Type B pancreatic cell (in vitro differentiated cells): ENCODE results near the gene PRM2. TPM values are rescaled to one million over a fixed set of nuclear protein-coding genes. Genes with fewer than 3 reads are reported as not detected.

Experiments
- DNase-seq: peaks from one replicate; pipeline ENCODE4 v3.0.0; 2021; ENCODE audit warnings: mixed read lengths; ENCODE audit not compliant: unreplicated experiment; ENCODE audit errors: extremely low spot score
- H3K27ac Mint-ChIP-seq: 2 replicates; pipeline ENCODE4 v1.8.0; 2021; ENCODE audit warnings: mild to moderate bottlenecking, mixed read lengths
- H3K27me3 Mint-ChIP-seq: 2 replicates; pipeline ENCODE4 v1.8.0; 2021; ENCODE audit warnings: mixed read lengths
- H3K36me3 Mint-ChIP-seq: 2 replicates; pipeline ENCODE4 v1.8.0; 2021; ENCODE audit warnings: mixed read lengths
- H3K4me1 Mint-ChIP-seq: one replicate; pipeline ENCODE4 v1.8.0; 2021; ENCODE audit warnings: mixed read lengths; ENCODE audit not compliant: unreplicated experiment
- H3K4me3 Mint-ChIP-seq: 2 replicates; pipeline ENCODE4 v1.8.0; 2021; ENCODE audit warnings: mild to moderate bottlenecking, mixed read lengths
- H3K9me3 Mint-ChIP-seq: 2 replicates; pipeline ENCODE4 v1.8.0; 2021; ENCODE audit warnings: mixed read lengths
- CTCF ChIP-seq: fragments of 200-600 bp; sonication (generic); conservative IDR thresholded peaks from 2 replicates; pipeline ENCODE4 v1.5.0; 2021; ENCODE audit warnings: antibody characterized with exemption, mild to moderate bottlenecking
- total RNA-seq: library from RNA; stranded (reverse); gene quantifications from 2 replicates; pipeline ENCODE4 v1.2.1, GENCODE V29; 2021; ENCODE audit warnings: low replicate concordance

The PRM2 gene
- total RNA-seq, 1 donor from 2014 or later: not detected

GRCh38 chr16:11232852-11233726 lies 43.2 kb downstream of the PRM2 start:
- Mint-ChIP-seq H3K27ac (no peak overlapping the region), H3K4me3 (no peak overlapping the region), H3K27me3 (no peaks in the 10 kb centered on the region), H3K9me3 (no peaks in the 10 kb centered on the region), H3K36me3 (no peaks in the 10 kb centered on the region), H3K4me1 (no peaks in the 10 kb centered on the region)
- no peak for TF ChIP-seq CTCF
- no peak for DNase-seq

- H3K27me3 Mint-ChIP-seq: no peaks in the 10 kb centered on the region
Measured at GRCh38 chr16:11232302-11232851, 43.9 kb downstream of the PRM2 start.

GRCh38 chr16:11231367-11231970 lies 44.8 kb downstream of the PRM2 start:
- Mint-ChIP-seq H3K9me3 (no peaks in the 10 kb centered on the region), H3K27me3 (no peaks in the 10 kb centered on the region), H3K4me1 (no peaks in the 10 kb centered on the region), H3K36me3 (no peaks in the 10 kb centered on the region), H3K4me3 (no peak overlapping the region), H3K27ac (no peak overlapping the region)
- no peak for TF ChIP-seq CTCF
- DNase-seq: no peak

More at GRCh38 chr16:11232302-11232851, 43.9 kb downstream of the PRM2 start:
- TF ChIP-seq CTCF: no peak
- H3K36me3 Mint-ChIP-seq: no peaks in the 10 kb centered on the region
- no peak overlapping the region for H3K4me3 Mint-ChIP-seq
- no peaks in the 10 kb centered on the region for H3K9me3 Mint-ChIP-seq
- no peaks in the 10 kb centered on the region for H3K4me1 Mint-ChIP-seq
- no peak for DNase-seq
- H3K27ac Mint-ChIP-seq: no peak overlapping the region

GRCh38 chr16:11229906-11230305 lies 46.4 kb downstream of the PRM2 start:
- Mint-ChIP-seq H3K4me1 (no peaks in the 10 kb centered on the region), H3K27ac (no peak overlapping the region), H3K36me3 (no peaks in the 10 kb centered on the region), H3K9me3 (no peaks in the 10 kb centered on the region), H3K4me3 (no peak overlapping the region), H3K27me3 (no peaks in the 10 kb centered on the region)
- DNase-seq: no peak
- no peak for TF ChIP-seq CTCF

- Mint-ChIP-seq H3K27me3 (no peaks in the 10 kb centered on the region), H3K9me3 (no peaks in the 10 kb centered on the region), H3K4me3 (no peak overlapping the region), H3K36me3 (no peaks in the 10 kb centered on the region), H3K4me1 (no peaks in the 10 kb centered on the region), H3K27ac (no peak overlapping the region)
- TF ChIP-seq CTCF: no peak
- DNase-seq: no peak
Measured at GRCh38 chr16:11229432-11229831, 46.8 kb downstream of the PRM2 start.
